AG09319 (cell line): ENCODE results near the gene RTL10.

Experiments
- DNase-seq: peaks from one replicate; pipeline ENCODE4 v3.0.0-alpha.2; 2010; ENCODE audit warnings: low read depth; ENCODE audit errors: extremely low read depth
- TF ChIP-seq, protein P1 (sequence below): IDR thresholded peaks from 2 replicates; pipeline ENCODE4 v1.5.1; 2011; ENCODE audit warnings: low read depth, mild to moderate bottlenecking, inconsistent platforms, low read length, moderate library complexity

Gene RTL10

DNA sequence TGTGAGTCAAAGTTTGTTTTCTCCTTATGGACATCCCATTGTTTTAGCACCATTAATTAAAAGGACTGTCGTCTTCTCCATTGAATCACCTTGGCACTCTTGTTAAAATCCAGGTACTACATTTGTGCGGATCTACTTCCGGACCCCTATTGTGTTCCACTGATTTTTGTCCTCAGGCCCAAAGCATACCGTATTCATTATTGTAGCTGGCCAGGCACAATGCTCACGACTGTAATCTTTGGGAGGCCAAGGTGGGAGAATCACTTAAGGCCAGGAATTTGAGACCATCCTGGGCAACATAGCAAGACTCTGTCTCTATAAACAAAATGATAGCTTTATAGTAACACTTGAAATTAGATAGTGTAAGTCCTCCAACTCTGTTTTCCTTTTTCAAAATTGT lies 8.9 kb upstream of the RTL10 start:
- DNase-seq = no peak
- TF ChIP-seq, protein P1, sequence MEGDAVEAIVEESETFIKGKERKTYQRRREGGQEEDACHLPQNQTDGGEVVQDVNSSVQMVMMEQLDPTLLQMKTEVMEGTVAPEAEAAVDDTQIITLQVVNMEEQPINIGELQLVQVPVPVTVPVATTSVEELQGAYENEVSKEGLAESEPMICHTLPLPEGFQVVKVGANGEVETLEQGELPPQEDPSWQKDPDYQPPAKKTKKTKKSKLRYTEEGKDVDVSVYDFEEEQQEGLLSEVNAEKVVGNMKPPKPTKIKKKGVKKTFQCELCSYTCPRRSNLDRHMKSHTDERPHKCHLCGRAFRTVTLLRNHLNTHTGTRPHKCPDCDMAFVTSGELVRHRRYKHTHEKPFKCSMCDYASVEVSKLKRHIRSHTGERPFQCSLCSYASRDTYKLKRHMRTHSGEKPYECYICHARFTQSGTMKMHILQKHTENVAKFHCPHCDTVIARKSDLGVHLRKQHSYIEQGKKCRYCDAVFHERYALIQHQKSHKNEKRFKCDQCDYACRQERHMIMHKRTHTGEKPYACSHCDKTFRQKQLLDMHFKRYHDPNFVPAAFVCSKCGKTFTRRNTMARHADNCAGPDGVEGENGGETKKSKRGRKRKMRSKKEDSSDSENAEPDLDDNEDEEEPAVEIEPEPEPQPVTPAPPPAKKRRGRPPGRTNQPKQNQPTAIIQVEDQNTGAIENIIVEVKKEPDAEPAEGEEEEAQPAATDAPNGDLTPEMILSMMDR = no peak

DNA sequence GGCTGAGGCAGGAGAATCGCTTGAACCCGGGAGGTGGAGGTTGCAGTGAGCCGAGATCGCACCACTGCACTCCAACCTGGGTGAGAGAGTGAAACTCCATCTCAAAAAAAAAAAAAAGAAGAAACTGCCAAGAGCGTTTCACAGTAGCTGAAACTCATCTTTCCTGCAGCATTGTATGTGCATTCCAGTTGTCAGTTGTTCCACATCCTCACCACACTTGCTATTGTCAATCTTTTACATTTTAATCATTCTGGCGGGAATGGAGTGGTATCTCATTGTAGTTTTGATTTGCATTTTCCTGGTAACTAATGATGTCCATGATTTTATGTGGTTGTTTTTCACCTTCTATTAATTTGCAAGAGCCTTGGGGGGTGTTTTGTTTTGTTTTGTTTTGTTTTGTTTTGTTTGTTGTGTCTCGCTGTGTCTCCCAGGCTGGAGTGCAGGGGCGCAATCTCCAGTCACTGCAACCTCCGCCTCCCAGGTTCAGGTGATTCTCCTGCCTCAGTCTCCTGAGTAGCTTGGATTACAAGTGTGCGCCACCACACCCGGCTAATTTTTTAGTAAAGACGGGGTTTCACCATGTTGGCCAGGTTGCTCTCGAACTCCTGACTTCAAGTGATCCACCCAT lies 8.1 kb upstream of the RTL10 start:
- DNase-seq = no peak

DNA sequence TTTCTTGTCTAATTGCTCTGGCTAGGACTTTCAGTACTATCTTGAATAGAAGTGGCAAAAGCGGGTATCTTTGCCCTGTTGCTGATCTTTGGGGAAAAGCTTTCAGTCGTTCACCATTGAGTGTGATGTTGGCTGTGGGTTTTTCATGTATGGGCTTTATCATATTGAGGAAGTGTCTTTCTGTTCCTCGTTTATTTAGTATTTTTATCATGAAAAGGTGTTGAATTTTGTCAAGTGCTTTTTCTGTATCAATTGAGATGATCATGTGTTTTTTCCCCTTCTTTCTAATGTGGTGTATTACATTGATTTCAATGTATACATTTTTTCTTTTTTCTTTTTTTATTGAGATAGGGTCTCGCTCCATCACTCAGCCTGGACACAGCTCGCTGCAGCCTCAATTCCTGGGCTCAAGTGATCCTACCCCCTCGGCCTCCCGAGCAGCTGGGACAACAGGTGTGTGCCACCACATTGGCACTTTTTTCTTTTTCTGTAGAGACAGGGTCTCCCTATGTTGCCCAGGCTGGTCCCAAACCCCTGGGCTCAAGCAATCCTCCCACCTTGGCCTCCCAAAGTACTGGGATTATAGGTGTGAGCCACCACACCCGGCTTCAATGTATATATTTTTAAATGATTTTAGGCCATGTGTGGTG lies 5.3 kb upstream of the RTL10 start:
- DNase-seq = no peak
- TF ChIP-seq, protein P1 = no peak

More for the DNA sequence above, 8.1 kb upstream of the RTL10 start:
- TF ChIP-seq, protein P1 = no peak

GRCh38 chr22:19857382-19857781 lies 2.7 kb upstream of the RTL10 start:
- TF ChIP-seq, protein P1 = no peak
- no peak for DNase-seq

DNA sequence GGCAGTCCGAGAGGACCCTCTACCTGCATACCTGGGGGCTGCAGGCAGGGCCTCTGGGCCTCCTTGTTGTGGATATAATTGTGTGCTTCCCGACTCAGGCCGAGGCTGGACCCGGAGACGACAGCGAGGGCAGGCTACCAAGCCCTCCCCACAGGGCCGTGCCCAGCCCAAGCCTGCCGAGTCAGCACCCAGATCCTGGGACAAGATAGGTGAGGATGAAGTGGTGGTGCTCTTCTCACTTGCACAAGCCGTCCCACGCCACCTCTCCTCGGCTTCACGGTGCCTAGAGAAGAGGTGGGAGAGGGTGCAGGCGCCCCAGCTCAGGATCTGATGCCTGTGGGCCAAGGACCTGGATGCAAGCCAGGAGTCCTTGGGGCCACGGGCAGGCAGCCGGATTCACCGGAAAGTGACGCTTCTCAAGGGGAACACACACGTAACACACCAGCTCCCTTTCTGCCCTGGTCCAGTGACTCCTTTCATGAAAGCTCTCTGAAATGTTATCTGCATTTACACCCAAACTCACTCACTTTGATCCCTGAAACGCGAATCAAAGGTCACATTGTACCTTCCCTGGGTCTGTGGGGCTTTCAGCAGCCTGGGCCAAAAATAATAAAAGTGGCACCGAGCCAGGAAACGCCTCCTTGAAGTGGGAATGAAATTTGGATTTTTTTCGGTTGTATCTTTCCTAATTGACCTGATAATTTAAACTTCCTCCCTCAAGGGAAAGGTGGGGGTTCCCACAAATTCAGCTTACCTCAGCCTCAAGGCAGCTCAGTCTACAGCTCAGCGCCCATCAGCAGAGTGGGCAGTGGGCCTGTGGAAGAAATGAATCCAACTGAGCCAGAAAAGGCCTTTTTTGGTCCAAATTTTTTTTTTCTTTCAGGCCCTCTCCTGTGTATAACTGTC lies 1.1 kb upstream of the RTL10 start:
- TF ChIP-seq, protein P1 = no peak
- no peak for DNase-seq

GRCh38 chr22:19853879-19854777 lies 546 bp downstream of the RTL10 start:
- TF ChIP-seq, protein P1 = no peak
- DNase-seq = no peak
